T-helper 1 cell treated with Interleukin-12 subunit alpha and Interleukin-12 subunit beta and Interleukin-4 antibody, amounts not matched to agents 30 ng/mL and 1 ng/mL, for 36 hours (primary cell): Measurements from ENCODE around the gene SPACA7. TPM values are rescaled to one million over a fixed set of nuclear protein-coding genes. Genes with fewer than 3 reads are reported as not detected.
"Not testable (repeated sequence)": the region's sequence is repeated elsewhere in the genome, so short reads cannot be mapped to it uniquely, and the experiment has no call there.

Source experiments
- intact Hi-C: fragments of 100-400 bp; cut with micrococcal nuclease; formaldehyde crosslinking; loops from one replicate; pipeline ENCODE4 v1.15.1; 2024
- total RNA-seq: library from RNA; stranded (reverse); gene quantifications from 2 replicates; pipeline ENCODE4 v1.2.3, GENCODE V29; 2022

Gene SPACA7
- total RNA-seq, 1 donor from 2014 or later = not detected

DNA sequence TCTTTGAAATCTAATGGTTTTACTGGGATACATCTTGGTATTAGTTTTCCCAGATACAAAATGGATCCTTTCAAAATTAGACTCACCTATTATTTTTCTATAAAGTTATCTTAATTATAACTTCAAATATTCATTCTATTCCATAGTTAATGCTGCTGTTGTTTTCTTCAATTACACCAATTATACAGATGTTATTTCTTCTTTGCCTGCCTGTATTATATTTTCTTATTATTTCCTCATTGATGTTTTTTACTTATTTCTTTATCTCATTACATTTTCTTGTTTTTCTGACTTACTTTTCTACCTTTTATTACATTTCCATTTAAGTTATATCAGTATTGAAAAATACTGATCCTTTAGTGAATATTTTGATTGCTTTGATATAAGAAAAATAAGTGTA lies 40.9 kb downstream of the SPACA7 start:
- intact Hi-C loops = no loop called here

DNA sequence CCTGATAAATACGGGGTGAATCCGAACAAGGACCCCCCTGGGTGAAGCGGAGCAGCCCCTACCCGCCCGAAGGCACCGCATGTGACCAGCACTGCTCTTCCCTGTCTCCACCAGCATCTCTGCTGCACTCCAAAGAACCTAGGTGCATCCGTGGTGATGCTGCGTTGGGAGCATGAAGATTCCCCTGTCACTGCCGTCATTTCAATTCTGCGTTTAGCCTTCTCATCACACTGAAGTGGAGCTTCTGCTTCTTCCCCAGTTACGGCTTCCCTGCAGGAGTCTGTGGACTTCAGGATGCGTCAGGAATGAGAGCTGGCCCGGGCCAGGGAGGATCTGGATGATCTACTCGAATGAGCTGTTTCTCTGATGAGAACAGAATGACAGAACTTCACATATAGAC lies 47.9 kb downstream of the SPACA7 start:
- intact Hi-C loops = no loop called here

DNA sequence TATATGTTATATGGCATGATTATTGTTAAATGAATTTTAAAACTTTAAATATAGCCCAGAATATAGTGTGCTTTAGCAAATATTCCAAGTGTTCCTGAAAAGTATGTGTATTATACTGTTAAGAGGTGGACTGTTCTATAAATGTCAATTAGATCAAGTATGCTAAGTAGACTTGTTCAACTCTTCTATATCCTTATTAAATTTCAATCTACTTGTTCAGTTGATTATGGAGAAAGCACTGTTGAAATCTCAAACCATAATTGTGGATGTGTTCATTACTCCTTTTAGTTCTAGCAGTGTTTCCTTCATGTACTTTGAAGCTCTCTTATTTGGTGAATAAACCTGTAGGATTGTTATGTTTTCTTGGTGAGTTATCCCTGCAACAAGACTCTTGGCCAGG lies 52.5 kb downstream of the SPACA7 start:
- intact Hi-C loops = no loop called here

DNA sequence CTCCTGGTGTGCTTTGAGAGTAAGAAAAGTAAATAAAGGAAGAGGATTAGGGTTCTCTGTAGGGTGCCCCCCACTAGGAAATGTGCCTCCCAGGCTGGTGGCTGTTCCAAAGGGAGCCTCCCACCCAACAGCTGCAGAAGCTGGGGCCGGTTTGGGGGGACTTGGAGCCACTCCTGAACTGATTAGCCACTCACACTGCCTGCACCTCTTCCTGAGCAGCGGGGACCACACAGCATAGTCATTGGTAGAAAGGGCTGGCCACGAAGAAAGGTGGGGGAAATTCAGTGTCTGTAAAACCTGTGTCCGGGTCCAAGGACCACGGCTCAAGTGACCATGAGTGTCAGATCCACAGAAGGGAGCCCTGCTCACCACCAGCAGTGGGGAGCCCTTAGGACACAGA lies 55.6 kb downstream of the SPACA7 start:
- intact Hi-C loops = no loop called here

DNA sequence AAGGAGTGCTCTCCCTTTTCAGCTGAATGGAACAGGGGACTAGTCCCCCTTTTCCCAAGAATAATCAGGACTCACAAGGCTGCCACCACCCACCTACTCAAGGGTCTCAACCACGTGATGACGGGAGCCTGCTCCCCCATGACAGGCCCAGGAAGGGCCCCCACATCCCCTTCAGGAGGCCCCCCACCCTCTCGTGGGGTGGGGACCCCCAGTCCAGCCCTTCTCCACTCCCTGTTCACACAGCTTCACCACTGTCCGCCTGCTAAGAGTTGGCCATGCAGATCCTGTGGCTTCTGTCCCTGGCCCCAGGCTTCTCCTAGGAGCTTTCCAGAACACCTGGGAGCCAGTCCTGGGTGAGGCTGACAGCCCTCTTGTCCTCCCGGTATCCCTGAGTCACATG lies 56.6 kb downstream of the SPACA7 start:
- intact Hi-C loops = not testable (repeated sequence)

DNA sequence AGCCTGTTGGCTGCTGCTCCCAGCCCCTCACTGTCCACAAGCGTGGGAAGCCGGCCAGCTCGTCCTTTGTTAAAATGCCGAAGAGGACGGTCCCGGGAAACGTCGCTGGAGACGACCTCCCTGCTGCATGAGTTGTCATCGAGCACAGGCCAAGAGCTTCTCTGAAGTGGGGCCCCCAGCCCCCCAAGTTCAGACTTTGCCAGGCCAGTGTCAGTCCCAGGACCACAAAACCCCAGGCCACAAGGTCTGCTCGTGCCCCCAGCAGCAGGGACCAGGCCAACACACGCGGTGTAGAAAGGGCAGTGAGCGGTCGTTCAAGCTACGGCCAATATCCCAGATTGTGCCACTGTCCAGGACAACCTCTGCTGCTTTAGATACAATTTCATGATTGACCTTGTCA lies 57.4 kb downstream of the SPACA7 start:
- intact Hi-C loops = not testable (repeated sequence)

DNA sequence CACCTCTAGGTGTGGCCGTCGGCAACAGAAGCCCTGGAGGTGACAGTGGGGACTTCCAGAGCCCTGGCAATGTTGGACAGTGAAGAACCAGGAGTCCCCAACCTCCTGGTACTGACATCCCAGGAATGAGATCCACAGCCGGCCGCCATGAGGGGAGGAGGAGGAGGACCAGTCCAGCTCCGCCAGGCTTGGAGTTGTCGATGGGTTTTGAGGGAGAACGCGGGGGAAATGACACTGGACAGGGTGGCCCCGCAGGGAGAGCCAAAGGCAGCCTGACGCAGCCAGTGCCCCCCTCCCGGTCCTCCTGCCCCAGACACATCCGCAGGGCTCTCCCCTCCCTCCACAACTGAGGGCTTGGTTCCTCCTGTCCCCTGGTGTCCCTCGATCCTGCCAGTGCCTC lies 57.9 kb downstream of the SPACA7 start:
- intact Hi-C loops = no loop called here

DNA sequence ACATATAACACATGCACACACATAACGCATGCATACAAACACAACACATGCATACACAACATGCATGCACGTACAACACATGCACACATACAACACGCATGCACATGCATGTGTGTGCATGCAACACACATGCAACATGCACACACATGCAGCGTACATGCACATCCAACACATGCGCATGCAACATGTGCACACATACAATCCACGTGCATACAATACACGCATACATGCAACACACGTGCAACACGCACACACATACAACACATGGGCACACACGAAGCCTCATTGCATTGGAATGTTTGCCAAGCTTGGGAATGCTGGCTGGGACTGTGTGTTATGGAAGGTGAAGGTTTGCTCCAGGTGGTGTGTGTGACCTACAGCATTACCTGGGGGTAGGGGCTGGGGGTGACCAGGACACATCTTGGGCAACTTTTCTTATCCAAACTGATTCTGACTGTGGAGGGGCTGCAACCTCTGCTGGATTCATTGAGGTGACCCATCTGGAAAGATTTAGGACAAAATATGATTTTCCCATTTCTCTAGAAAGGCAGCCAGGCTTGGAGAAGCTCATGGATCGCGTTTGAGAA lies 58.9 kb downstream of the SPACA7 start:
- intact Hi-C loops = no loop called here

DNA sequence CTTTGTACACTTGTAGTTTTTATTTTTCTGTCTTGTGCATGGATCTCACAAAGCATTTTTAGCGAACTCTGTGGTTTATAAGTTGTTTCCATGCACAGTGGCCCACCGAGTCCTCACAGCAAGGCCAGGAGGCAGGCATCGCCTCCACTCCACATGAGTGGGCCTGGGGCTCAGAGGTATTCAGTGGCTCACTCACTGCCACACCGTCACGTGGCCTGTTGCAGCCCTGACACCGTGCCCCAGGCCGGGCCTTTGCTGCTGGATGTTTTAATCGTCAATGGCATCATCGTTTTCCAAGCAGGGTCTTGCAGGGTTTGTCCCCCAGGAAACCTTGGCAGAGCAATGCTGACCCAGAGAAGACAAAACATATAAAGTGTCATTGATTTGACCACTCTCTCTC lies 59.8 kb downstream of the SPACA7 start:
- intact Hi-C loops = no loop called here

DNA sequence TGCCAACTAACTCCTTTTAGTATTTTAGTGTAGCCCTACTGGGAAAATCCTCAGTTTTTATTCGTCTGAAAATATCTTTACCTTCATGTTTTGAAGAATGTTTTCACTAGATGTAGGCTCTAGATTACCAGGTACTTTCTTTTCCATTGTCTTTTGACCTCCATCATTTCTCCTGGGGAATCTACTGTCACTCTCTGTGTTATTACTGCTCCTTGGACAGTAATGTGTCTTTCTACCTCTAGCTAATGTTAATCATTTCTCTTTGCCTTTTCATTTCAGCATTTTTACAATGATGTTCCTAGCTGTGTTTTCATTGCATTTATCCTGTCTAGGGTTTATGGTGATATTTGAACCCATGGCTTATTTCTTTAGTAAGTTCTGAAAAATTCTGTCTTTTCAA lies 61.9 kb downstream of the SPACA7 start:
- intact Hi-C loops = no loop called here

DNA sequence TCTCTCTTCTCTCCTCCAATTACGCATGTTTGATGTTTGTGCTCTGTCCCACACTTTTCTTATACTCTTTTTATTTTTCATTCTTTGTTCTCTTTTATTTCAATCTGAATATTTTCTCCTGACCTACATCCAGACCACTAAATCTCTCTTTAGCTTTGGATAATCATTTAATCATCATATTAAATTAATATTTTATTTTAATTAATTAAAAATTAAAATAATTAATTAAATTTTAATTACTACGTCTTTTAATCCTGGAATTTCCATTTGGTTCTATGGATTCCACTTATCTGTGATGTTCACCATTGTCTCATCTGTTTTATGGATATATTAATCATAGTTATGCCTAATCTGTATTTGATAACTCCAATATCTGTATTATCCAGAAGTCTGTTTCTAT lies 62.4 kb downstream of the SPACA7 start:
- intact Hi-C loops = no loop called here

DNA sequence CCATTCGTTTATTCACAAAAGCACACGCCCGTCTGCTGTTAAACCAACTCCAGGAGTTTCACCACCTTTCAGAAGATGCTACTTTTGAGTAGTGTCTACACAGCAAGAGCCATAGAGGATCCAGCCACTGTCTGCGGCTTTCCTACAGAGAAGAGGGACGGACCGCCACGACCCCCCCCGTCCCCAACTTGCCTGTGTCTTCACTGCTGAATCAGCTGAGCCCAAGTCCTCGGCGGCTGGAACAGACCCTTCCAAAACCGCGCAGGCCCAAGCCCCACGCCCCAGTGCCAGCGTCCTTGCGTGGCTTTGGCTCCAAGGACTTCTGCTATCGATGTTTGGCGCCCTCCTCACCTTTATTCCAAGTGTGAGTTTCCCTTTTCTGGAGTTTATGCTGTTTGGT lies 65.1 kb downstream of the SPACA7 start:
- intact Hi-C loops = loop anchor here (5.0 kb wide), 2 partner anchors 1849 to 1984 kb away; no protein-coding TSS in a partner anchor

DNA sequence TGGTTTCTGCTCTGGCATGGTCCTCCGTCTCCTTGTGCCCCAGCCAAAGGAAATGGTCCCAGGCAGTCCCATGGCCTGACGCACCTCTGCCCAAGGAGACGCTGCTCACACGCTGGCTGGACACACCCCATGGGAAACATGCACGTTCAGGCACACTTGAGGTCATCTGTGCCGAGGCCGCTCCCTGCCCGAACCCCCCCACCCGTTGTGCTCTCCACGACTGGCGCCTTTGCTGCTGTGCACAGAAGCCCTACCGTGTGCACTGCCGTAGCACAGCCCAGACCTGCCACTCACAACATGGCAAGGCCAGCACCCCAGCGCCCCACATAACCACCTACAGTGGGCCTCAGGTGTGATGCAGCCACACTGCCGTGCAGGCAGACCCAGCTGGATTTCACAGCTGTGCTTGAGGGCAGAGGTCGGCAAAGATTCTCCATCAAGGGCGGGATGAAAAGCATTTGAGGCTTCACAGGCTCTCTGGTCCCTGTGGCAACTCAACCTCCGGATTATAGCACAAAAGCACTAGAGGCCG lies 65.7 kb downstream of the SPACA7 start:
- intact Hi-C loops = loop anchor here (2.0 to 5.0 kb wide), 3 partner anchors 1219 to 1985 kb away; no protein-coding TSS in a partner anchor

DNA sequence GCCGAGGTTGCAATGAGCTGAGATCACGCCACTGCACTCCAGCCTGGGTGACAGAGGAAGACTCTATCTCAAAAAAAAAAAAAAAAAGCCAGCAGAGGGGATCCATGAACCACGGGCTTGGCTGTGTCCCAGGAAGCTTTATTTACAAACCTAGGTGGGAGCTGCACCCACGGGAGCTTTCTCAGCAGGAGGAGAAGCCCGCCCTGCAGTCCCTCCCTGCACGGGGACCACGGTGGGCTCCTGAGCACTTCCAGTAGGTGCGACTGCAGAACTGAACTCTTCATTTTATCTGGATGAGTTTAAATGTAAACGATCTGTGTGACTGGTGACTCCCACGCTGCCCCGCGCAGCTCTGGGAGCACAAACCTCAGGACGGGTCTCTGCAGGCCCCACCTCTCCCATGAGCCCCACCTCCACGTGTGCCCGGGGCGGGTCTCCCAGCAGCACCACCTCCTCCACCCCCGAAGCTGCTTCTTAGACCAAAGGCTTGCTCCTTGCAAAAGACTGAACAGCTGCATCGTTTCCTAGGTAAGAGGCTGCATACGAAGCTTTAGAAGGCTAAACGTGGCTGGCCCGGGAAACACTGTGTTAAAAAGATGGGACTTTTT lies 66.4 kb downstream of the SPACA7 start:
- intact Hi-C loops = loop anchor here (2.0 to 5.0 kb wide), 3 partner anchors 1220 to 1985 kb away; no protein-coding TSS in a partner anchor

DNA sequence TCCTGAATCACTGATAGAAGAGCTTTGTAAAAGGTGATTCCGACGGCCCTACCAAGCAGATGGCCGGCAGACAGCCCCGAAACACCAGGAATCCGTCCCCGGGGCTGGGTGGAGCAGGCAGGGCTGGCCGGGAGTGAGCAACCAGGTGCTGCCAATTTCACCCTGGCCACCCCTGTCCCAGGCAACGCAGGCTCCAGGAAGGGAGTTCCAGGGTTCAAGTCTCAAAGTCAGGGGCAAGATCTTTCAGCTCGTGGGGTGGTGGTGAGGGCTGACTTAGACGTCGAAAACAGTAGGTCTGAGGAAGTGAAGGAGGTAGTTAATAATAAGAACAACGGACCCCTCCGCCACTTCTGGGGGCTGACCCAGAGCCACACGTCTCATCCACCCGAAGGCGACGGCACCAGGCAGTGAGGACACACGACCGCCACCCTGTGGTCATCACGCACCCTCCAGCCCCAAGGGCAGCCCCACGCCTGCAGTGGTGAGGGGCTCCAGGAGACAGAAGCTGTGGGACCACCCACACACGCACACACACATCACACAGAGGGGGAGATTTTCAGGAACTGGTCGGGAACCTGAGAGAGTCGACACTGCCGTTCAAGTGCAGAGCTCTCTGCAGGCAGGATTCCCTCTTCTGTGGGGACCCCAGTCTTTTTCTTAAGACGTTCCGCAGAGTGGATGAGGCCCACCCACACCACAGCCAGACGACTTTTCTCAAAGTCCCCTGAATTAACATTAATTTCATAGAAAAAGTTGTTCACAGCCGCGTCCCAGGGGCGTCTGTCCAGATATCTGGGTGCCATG lies 67.2 kb downstream of the SPACA7 start:
- intact Hi-C loops = loop anchor here (2.0 to 5.0 kb wide), 3 partner anchors 1221 to 1986 kb away; no protein-coding TSS in a partner anchor

DNA sequence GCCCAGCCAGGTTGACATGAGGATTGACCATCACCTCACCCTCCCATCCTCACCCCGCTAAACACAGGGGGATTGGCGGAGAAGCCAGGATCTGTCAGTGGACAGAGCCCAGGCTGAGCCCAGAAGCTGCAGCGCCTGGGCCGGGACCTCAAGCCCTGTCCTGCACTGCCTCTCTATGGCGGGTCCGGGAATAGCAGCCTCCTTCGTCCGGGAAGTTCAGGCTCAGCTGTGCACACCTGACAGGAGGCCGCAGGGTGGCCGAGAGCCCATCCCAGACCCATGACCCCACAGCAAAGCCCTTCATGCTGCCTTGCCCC lies 67.8 kb downstream of the SPACA7 start:
- intact Hi-C loops = loop anchor here (1.0 to 5.0 kb wide), 4 partner anchors 162 to 1987 kb away; no protein-coding TSS in a partner anchor

DNA sequence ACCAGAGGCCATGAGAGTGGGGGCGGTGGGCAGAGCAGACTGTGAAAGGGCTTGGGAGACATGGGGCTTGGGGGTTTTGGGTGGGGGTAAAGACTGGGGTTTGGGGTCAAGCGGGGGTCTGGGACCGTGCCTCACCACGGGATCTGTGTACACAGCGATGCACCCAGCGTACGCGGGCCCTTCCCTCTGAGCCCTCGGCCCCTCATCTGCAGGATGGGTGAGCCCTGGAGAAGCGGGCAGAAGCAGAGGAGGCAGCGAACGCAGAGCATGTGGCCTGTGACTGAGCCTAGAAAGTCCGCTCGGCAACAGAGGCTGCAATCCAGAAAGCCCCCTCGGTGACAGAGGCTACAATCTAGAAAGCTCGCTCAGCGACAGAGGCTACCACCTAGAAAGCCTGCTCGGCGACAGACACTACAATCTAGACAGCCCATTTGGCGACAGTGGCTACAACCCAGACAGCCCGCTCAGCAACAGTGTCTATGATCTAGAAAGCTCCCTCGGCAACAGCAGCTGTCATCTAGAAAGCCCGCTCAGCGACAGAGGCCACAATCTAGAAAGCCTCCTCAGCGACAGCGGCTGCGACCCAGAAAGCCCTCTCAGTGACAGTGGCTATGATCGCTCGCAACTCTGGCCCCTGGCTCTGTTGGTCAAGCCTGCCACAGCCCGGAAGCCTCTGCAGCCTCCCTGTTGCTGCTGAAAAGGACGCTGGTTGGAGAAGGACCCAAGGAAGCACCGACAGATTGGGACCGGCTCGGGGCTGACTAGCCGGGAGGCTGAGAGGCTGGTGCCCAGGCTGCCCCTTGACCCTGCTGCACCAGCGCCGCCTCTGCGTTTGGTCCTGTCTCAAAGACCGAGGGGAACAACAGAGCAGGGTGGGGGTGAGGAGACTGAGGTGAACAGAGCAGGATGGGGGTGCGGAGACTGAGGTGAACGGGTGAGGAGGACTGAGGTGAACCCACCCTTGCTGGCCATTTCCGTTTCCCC lies 68.6 kb downstream of the SPACA7 start:
- intact Hi-C loops = loop anchor here (1.0 to 5.0 kb wide), 3 partner anchors 162 to 1987 kb away; no protein-coding TSS in a partner anchor

DNA sequence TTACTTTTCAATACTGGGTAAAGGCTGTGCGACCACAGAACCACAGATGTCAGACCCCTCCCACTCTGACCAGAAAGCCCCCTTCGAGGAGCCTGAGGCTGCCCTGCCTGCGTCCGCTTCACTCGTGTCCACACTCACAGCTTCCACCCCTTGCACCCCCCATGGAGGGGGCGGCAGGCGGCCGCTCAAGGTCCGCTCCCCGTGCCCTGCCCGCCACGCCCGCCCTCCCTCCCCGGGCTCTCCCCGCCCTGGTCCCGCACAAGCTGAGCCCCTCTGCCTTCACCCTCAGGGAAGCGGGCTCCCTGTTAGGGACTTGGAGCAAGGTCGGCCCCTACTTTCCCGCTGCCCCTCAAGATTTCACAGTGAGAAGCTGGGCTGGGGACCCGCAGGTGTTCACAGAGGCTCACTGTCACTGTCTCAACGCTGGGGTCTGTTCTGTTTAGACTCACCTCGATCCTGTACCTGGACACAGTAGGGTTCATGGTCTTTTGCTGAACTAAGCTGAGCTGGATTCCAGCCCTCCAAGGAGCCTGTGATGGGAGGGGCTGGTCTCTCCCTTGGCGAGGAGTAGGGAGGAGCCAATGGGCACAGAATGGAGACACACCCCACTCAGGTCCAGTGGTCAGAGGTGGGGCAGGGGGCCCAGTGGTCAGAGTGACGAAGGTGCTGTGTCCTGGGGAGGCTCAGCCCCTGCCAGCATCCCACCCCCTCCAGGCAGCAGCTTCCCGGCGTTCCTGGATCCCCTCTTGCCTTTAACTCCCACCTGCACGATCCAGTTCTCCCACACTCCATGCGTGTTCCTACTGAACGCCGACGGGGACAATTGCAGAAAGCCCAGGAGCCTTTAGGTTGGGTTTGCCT lies 69.5 kb downstream of the SPACA7 start:
- intact Hi-C loops = no loop called here

DNA sequence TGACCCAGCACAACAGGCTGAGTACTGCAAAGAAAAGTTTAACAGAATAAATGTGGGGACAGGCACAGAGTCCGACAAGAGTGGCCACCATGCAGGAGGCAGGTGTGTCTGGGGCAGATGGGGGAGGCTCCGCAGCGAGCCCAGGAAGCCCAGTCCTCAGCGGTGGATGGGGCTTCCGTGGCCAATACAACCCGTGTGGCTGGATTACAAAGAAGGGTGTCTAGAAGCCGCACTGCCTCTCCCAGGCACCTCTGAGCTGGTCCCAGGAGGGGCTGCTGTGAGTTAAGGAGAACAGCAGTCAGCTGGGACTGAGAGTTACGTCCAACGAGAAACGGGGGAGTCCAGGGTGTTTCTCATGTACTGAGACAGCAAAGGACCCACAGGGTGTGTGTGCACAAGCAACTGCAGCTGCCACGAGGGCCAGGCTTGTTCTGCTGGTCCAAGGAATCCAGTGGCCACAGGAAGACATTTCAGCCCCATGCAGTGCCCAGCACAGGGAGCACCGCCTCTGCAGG lies 70.2 kb downstream of the SPACA7 start:
- intact Hi-C loops = no loop called here

DNA sequence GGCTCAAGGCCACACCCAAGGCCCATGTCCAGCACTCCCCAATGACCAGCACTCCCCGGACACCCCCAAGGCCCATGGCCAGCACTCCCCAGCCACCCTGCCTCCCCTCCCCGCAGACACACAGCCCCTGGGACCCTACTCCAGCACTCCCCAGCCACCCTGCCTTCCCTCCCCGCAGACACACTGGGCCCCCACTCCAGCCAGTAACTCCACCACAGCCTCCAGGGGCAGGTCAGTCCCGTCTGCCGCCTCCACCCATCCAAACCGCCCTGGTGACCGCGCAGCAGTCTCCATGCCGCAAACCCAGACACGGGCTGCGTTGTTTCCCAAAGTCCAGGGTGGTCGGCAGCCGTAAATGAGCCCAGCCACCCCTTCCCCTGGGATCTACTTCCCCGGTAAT lies 70.7 kb downstream of the SPACA7 start:
- intact Hi-C loops = no loop called here
